ENCODE results near the gene SCFD2.

DNA sequence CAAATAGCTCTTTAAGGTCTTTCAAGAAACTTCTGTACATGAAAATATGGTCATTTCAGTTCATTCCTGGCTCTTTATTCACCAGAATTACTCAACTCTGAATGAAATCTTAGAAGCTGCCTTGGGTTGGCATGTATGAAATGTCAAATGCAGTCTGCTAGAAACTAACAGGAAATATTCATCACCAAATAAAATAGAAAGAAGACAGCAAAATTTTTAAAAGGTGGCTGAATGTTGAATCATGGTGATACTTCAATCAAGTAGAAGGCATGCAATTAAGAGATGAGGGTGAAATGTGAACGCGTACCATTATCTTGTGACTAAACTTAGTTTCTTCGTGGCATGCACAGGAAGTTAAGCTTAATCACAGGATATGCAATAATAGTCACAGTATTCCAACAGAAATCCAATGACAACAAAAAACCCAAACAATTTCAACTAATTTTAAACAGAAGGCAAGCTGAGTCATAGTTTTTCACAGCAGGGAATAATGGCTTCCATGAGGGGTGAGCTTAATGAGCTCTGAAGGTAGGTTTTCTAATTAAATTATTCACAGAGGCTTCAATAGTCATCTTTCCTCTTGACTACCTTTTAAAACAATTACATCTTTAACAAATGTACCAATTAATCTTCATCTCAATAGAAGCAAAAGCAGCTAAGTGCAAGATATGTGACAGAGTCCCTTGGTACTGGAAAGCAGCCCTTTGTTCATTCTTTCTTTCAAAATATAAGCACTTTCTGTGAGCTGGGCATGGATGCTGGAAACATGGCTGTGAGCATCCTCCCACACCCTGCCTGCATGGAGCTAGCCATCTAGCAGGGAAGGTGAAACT is 44.5 kb downstream of the SCFD2 start:
- TF ChIP-seq, protein P1, sequence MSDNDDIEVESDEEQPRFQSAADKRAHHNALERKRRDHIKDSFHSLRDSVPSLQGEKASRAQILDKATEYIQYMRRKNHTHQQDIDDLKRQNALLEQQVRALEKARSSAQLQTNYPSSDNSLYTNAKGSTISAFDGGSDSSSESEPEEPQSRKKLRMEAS (CRISPR knock-in tag; IDR thresholded peaks at IDR 0.05): no peak
- TF ChIP-seq, protein P2, sequence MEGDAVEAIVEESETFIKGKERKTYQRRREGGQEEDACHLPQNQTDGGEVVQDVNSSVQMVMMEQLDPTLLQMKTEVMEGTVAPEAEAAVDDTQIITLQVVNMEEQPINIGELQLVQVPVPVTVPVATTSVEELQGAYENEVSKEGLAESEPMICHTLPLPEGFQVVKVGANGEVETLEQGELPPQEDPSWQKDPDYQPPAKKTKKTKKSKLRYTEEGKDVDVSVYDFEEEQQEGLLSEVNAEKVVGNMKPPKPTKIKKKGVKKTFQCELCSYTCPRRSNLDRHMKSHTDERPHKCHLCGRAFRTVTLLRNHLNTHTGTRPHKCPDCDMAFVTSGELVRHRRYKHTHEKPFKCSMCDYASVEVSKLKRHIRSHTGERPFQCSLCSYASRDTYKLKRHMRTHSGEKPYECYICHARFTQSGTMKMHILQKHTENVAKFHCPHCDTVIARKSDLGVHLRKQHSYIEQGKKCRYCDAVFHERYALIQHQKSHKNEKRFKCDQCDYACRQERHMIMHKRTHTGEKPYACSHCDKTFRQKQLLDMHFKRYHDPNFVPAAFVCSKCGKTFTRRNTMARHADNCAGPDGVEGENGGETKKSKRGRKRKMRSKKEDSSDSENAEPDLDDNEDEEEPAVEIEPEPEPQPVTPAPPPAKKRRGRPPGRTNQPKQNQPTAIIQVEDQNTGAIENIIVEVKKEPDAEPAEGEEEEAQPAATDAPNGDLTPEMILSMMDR (IDR thresholded peaks at IDR 0.05): no peak
- TF ChIP-seq NR2C2 (CRISPR knock-in tag; IDR thresholded peaks at IDR 0.05) (no peak), FOXJ3 (CRISPR knock-in tag; IDR thresholded peaks at IDR 0.05; ENCODE audit: borderline replicate concordance) (no peak), GABPB1 (CRISPR knock-in tag; IDR thresholded peaks at IDR 0.05) (no peak)

All from WTC11 (cell line).